ENCODE data around the gene NSUN7. TPM values are rescaled to one million over a fixed set of nuclear protein-coding genes. Genes with fewer than 3 reads are reported as not detected.

Gene NSUN7
- total RNA-seq, 1 experiment from 2014 or later = 6.7 TPM

DNA sequence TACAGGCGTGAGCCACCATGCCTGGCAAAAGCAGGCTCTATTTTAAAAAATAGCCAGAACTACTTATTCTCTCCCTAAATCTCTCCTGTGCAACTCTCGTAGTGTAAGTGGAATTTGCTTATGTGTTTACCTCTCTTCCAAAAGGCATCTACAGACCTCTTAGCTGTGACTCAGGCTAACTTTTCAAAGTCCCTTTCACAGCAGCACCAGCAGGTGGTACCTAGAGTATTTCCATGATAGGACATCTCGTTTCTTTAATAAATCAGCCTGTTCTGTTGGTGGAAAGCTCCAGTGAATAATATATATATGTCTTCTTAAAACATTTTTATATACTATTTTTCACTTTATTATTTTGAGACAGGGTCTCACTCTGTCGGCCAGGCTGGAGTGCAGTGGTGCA is 89.0 kb downstream of the NSUN7 start:
- Histone ChIP-seq H3K27ac (ENCODE audit: low read length) (no peak overlapping the region), H3K4me2 (ENCODE audit: low read length) (no peak overlapping the region), H3F3A (ENCODE audit: low read length, unreplicated experiment) (no peaks in the 10 kb centered on the region), H3K27me3 (ENCODE audit: low read length) (no peaks in the 10 kb centered on the region), H2AFZ (ENCODE audit: low read length) (no peak overlapping the region), H3K9ac (ENCODE audit: low read length) (no peak overlapping the region), H3K4me3 (ENCODE audit: low read length) (no peak overlapping the region), H3K36me3 (ENCODE audit: low read depth, low read length) (no peaks in the 10 kb centered on the region), H4K20me1 (ENCODE audit: low read length) (no peaks in the 10 kb centered on the region), H3K9me2 (replicated peaks; ENCODE audit: low read length) (no peaks in the 10 kb centered on the region), H3K4me1 (ENCODE audit: insufficient read depth, low read length) (peaks cover 4% of the 10 kb centered on the region; the same call in 1 of the 2 replicates), H3K79me2 (ENCODE audit: low read length) (no peaks in the 10 kb centered on the region), H3K9me3 (ENCODE audit: low read length) (no peaks in the 10 kb centered on the region)
- TF ChIP-seq, protein P1, sequence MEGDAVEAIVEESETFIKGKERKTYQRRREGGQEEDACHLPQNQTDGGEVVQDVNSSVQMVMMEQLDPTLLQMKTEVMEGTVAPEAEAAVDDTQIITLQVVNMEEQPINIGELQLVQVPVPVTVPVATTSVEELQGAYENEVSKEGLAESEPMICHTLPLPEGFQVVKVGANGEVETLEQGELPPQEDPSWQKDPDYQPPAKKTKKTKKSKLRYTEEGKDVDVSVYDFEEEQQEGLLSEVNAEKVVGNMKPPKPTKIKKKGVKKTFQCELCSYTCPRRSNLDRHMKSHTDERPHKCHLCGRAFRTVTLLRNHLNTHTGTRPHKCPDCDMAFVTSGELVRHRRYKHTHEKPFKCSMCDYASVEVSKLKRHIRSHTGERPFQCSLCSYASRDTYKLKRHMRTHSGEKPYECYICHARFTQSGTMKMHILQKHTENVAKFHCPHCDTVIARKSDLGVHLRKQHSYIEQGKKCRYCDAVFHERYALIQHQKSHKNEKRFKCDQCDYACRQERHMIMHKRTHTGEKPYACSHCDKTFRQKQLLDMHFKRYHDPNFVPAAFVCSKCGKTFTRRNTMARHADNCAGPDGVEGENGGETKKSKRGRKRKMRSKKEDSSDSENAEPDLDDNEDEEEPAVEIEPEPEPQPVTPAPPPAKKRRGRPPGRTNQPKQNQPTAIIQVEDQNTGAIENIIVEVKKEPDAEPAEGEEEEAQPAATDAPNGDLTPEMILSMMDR (conservative IDR thresholded peaks at IDR 0.05; ENCODE audit: low read depth, low read length) = peak; percentile 18; the same call in 1 of the 2 replicates
- TF ChIP-seq EZH2phosphoT487 (IDR thresholded peaks at IDR 0.05; ENCODE audit: borderline replicate concordance, low read length) = no peak
- no TSS peak for BruUV-seq (replicated peaks)
- intact Hi-C loops (cut with micrococcal nuclease) = no loop called here
- DNase-seq (peak; percentile 2), ATAC-seq (no peak)
- CTCF ChIA-PET = no interaction called here
- POLR2A ChIA-PET (ENCODE audit: unreplicated experiment) = no interaction called here

DNA sequence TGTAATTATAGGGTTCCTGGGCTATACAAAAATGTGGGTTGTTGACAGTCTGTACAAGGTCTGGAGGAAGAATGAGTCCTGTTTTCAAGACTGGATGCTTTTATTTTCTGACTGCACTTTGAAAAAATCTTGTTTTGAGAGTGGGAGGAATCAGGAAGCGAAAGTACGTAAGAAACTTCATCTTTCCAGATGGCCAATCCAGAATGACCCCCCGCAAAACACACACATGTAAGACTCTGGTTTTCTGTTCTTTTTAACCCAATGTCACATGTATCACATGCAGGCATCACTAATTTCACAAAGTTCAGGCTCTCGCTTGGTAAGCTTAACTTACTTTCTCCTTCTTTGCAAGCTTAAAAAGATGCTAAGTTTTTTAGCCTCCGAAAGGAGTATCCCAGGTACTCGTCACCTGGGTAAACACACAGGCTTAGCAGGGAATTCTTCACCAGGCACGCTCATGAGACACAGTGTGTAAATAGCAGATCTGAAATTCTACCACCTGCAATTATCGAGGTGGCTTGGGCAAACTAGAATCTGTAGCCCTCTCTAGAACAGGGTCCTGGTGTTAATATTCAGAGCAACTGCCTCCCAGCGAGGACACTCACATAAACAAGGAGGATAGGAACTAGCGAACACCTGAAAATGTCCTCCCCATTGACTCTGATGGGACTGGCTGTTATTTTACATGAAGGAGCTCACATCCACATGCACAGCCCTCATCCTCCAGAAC is 90.7 kb downstream of the NSUN7 start:
- H3K4me1 ChIP-seq (ENCODE audit: insufficient read depth, low read length) = peaks cover 4% of the 10 kb centered on the region; the same call in 1 of the 2 replicates
- BruUV-seq (replicated peaks) = no TSS peak
- TF ChIP-seq EZH2phosphoT487 (IDR thresholded peaks at IDR 0.05; ENCODE audit: borderline replicate concordance, low read length) = no peak
- no peak for TF ChIP-seq EZH2 (IDR thresholded peaks at IDR 0.05; ENCODE audit: low read length, unreplicated experiment)
- TF ChIP-seq, protein P1 (conservative IDR thresholded peaks at IDR 0.05; ENCODE audit: low read depth, low read length) = no peak
- ChIA-PET POLR2A (ENCODE audit: unreplicated experiment) (no interaction called here), CTCF (interaction anchor here (0.5 to 0.8 kb wide), 4 partner anchors 11 to 33 kb away, joined by 3 to 9 read pairs (median 4); no protein-coding TSS in a partner anchor)
- H3K4me2 ChIP-seq (ENCODE audit: low read length) = no peak overlapping the region
- no peaks in the 10 kb centered on the region for H3K36me3 ChIP-seq (ENCODE audit: low read depth, low read length)
- no peak for ATAC-seq
- no peak overlapping the region for H3K27ac ChIP-seq (ENCODE audit: low read length)
- DNase-seq = no peak
- no peaks in the 10 kb centered on the region for H3K9me2 ChIP-seq (replicated peaks; ENCODE audit: low read length)
- H3K27me3 ChIP-seq (ENCODE audit: low read length) = no peaks in the 10 kb centered on the region
- H3K9ac ChIP-seq (ENCODE audit: low read length) = no peak overlapping the region
- H3K79me2 ChIP-seq (ENCODE audit: low read length) = no peaks in the 10 kb centered on the region
- no peaks in the 10 kb centered on the region for H3F3A ChIP-seq (ENCODE audit: low read length, unreplicated experiment)
- no peak overlapping the region for H2AFZ ChIP-seq (ENCODE audit: low read length)
- no peak overlapping the region for H3K4me3 ChIP-seq (ENCODE audit: low read length)
- H3K9me3 ChIP-seq (ENCODE audit: low read length) = no peaks in the 10 kb centered on the region
- intact Hi-C loops (cut with micrococcal nuclease) = no loop called here
- H4K20me1 ChIP-seq (ENCODE audit: low read length) = no peaks in the 10 kb centered on the region

DNA sequence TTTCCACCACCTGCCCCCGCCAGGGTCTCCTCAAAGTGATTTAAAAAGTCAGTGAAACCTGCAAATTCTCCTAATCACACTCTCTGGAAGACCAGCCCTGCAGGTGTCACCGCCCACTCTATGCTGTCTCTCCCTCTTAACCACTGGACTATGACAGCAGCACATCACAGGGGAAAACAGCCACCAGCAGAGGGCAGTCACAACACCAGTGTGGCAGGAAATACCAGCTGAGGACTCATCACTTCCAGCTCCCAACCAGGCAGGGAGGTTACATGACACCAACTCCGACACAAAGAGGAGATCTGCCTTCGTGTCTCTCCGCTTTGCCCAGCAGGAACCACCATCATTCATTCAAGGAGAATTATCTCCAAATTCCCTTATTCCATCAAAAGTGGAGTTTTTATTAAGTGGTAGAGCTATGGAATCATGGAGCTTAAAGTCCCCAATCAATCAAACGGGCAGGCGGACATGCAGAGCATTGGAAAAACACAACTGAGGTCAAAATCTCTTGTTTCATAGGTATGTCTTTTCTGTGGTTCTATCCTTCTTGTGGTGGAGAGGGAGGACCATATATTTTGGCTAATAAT is 91.3 kb downstream of the NSUN7 start:
- Histone ChIP-seq H3F3A (ENCODE audit: low read length, unreplicated experiment) (no peaks in the 10 kb centered on the region), H4K20me1 (ENCODE audit: low read length) (no peaks in the 10 kb centered on the region), H3K79me2 (ENCODE audit: low read length) (no peaks in the 10 kb centered on the region), H3K9me3 (ENCODE audit: low read length) (no peaks in the 10 kb centered on the region), H3K9ac (ENCODE audit: low read length) (no peak overlapping the region), H3K4me3 (ENCODE audit: low read length) (no peak overlapping the region), H3K36me3 (ENCODE audit: low read depth, low read length) (no peaks in the 10 kb centered on the region), H3K27ac (ENCODE audit: low read length) (no peak overlapping the region), H2AFZ (ENCODE audit: low read length) (no peak overlapping the region), H3K27me3 (ENCODE audit: low read length) (no peaks in the 10 kb centered on the region), H3K4me2 (ENCODE audit: low read length) (no peak overlapping the region; the same call in 1 of the 2 replicates), H3K4me1 (ENCODE audit: insufficient read depth, low read length) (peaks cover 4% of the 10 kb centered on the region; the same call in 1 of the 2 replicates), H3K9me2 (replicated peaks; ENCODE audit: low read length) (no peaks in the 10 kb centered on the region)
- intact Hi-C loops (cut with micrococcal nuclease) = no loop called here
- peak; percentile 98 for ATAC-seq
- no TSS peak for BruUV-seq (replicated peaks)
- DNase-seq = peak; percentile 85
- CTCF ChIA-PET = interaction anchor here (0.6 to 0.8 kb wide), 3 partner anchors 11 to 32 kb away, joined by 3 to 4 read pairs (median 4); no protein-coding TSS in a partner anchor
- no peak for TF ChIP-seq EZH2phosphoT487 (IDR thresholded peaks at IDR 0.05; ENCODE audit: borderline replicate concordance, low read length)
- TF ChIP-seq EZH2 (IDR thresholded peaks at IDR 0.05; ENCODE audit: low read length, unreplicated experiment) = no peak
- TF ChIP-seq, protein P1 (conservative IDR thresholded peaks at IDR 0.05; ENCODE audit: low read depth, low read length) = peak; percentile 79
- POLR2A ChIA-PET (ENCODE audit: unreplicated experiment) = no interaction called here

Measured in PC-3 (cell line).